Ovary (tissue), 9 donors: ENCODE results near the gene PARP16. TPM values are rescaled to one million over a fixed set of nuclear protein-coding genes. Genes with fewer than 3 reads are reported as not detected.

ENCODE experiments used
- DNase-seq, 5 donors: peaks; one replicate each; pipeline ENCODE4 v3.0.0-alpha.2; 2019 to 2020
- H3K27ac ChIP-seq, 2 donors: fragments of 200-600 bp; one replicate each; pipeline versions ENCODE4 v1.5.1 to v1.8.0; 2019 to 2022
- H3K27me3 ChIP-seq: fragments of 200-600 bp; one replicate; pipeline ENCODE4 v1.8.0; 2022
- H3K36me3 ChIP-seq: fragments of 200-600 bp; sonication (generic); one replicate; pipeline ENCODE4 v1.5.1; 2019
- H3K4me1 ChIP-seq: one replicate; pipeline ENCODE4 v1.8.1; 2013; ENCODE audit warnings: mild to moderate bottlenecking, moderate library complexity; ENCODE audit not compliant: insufficient read depth
- H3K4me3 ChIP-seq: fragments of 200-600 bp; sonication (generic); one replicate; pipeline ENCODE4 v1.5.1; 2017
- H3K9me3 ChIP-seq, 2 donors: fragments of 200-600 bp in 1 of 2; sonication (generic) in 1 of 2; one replicate each; pipeline versions ENCODE4 v1.5.1 to v1.8.1; 2013 to 2019; ENCODE audit warnings: mild to moderate bottlenecking in 1 of 2, moderate library complexity in 1 of 2
- CTCF ChIP-seq, 3 donors: fragments of 450-650 bp in 2 of 3; fragments of 200-600 bp in 1 of 3; IDR thresholded peaks; one replicate each; pipeline versions ENCODE4 v1.5.1 to v1.8.0; 2016 to 2022; ENCODE audit warnings: antibody characterized with exemption in 3 of 3, mild to moderate bottlenecking in 1 of 3
- EP300 ChIP-seq: sonication (generic); formaldehyde crosslinking; IDR thresholded peaks from one replicate; pipeline ENCODE4 v1.6.1; 2017; ENCODE audit warnings: antibody characterized with exemption
- POLR2A ChIP-seq: fragments of 450-650 bp; IDR thresholded peaks from one replicate; pipeline ENCODE4 v1.6.1; 2017; ENCODE audit warnings: antibody characterized with exemption, mild to moderate bottlenecking, moderate library complexity
- WGBS, 3 donors: extraction: QIAGEN DNeasy Blood & Tissue Kit in 1 of 3; methylation state at CpG; one replicate each; pipeline versions ENCODE4 v1.1.5 to v1.1.7; 2013 to 2017; 5-methylcytosine and 5-hydroxymethylcytosine counted together
- intact Hi-C, 4 donors: fragments of 100-400 bp; cut with DNase I; formaldehyde crosslinking; loops; one replicate each; pipeline versions ENCODE4 v1.11.0 to v1.15.1; 2022 to 2023
- polyA plus RNA-seq, 2 donors: library from polyadenylated mRNA; stranded (reverse); fragments of 200-250 nt in 1 of 2; fragments of 350-450 nt in 1 of 2; fragmentation: Illumina TruSeq in 1 of 2; extraction: RNeasy Lipid Tissue Mini Kit (QIAGEN cat#74804) in 1 of 2; gene quantifications; one replicate each; pipeline ENCODE4 v1.2.3, GENCODE V29; 2013 to 2014
- total RNA-seq, 7 donors: library from RNA; depleted of rRNA in 2 of 7; stranded (reverse); fragments of >200 nt in 2 of 7; fragmentation: NEBNext Ultra II Directional in 3 of 7; extraction: Animal tissue kit (Norgen Biotek cat#: 25700) in 3 of 7; gene quantifications; one replicate each; pipeline versions ENCODE4 v1.1.0 to v1.2.4, GENCODE V29; 2016 to 2023
- donor health status: DM: no; HTN: no; CAD: no; lungs with moderate emphysema.
- donor health status: DM: no; HTN: no; CAD: no.
- donor health status: Bipolar disorder and iron deficiency.
- donor health status: DM: yes; HTN: yes; CAD: no.
- donor health status: DM: no; HTN: no; CAD: no.
- donor health status: DM: yes; HTN: yes; CAD: no.

Gene PARP16
- total and polyA plus RNA-seq, 9 donors, result 8.8 to 20.2 (median 13.4) TPM

DNA sequence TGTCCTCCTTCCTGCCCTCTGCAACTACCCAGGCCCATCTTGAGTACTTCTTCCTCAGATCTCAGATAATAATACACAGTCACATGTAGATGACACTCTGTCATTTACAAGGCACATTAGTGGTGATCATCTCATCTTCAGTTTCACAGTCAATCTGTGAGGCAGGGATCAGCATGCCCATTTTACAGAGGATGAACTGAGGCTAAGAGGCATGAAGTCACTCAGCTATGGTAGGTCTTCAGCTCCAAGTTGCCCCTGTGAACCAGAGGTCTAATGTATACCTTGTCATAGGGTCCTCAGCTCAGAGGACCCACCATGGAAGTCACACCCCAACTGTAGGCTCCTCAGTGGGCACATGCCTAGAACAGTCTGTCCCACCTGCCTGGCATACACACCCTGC lies 71.2 kb downstream of the PARP16 start:
- no peak for DNase-seq
- Histone ChIP-seq H3K36me3 (no peaks in the 10 kb centered on the region), H3K27me3 (no peaks in the 10 kb centered on the region), H3K4me3 (no peak overlapping the region), H3K4me1 (peaks cover 18% of the 10 kb centered on the region), H3K27ac (no peak overlapping the region), H3K9me3 (no peaks in the 10 kb centered on the region)
- intact Hi-C loops, result no loop called here
- TF ChIP-seq EP300 (no peak), POLR2A (no peak), CTCF (IDR thresholded peaks at IDR 0.05) (no peak)

DNA sequence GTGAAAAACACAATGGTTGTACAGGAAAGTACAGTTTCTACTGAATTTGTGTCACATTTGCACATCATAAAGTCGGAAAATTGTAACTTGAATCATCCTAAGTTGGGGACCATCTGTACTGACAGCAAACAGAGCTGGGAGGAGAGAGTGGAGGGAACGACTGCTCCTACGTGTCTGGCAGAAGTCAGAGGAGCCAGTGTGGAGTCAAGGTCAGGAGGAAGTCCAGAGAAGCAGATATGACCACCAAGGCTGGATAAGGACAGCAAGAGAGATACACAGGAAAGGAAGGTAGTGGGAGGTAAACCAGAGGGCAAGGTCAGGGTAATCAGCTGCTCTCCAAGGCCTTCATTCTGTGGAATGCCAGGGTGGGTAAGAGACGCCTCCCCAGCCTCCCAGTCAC lies 72.7 kb downstream of the PARP16 start:
- intact Hi-C loops, result no loop called here
- TF ChIP-seq POLR2A, result no peak
- TF ChIP-seq CTCF (IDR thresholded peaks at IDR 0.05), result no peak
- 17 to 35% (median 23%) methylated on average over 4 of the region's 4 CpGs for WGBS, 3 donors
- H3K4me1 ChIP-seq, result peaks cover 18% of the 10 kb centered on the region
- H3K27me3 ChIP-seq, result no peaks in the 10 kb centered on the region
- peak in 1 of 5 donors; percentile 23 for DNase-seq
- H3K36me3 ChIP-seq, result no peaks in the 10 kb centered on the region
- H3K9me3 ChIP-seq, result no peaks in the 10 kb centered on the region
- peak overlapping the region in 1 of 2 donors; percentile 11 for H3K27ac ChIP-seq
- no peak overlapping the region for H3K4me3 ChIP-seq

GRCh38 chr15:65213241-65213640 lies 73.4 kb downstream of the PARP16 start:
- Histone ChIP-seq H3K4me3 (no peak overlapping the region), H3K4me1 (peaks cover 18% of the 10 kb centered on the region), H3K27me3 (no peaks in the 10 kb centered on the region), H3K27ac (no peak overlapping the region), H3K36me3 (no peaks in the 10 kb centered on the region), H3K9me3 (no peaks in the 10 kb centered on the region)
- no peak for TF ChIP-seq EP300
- TF ChIP-seq POLR2A, result no peak
- TF ChIP-seq CTCF (IDR thresholded peaks at IDR 0.05), result no peak
- WGBS, 3 donors, result 50 to 59% (median 58%) methylated on average over 2 of the region's 2 CpGs
- no peak for DNase-seq
- intact Hi-C loops, result no loop called here

GRCh38 chr15:65212097-65212496 lies 74.6 kb downstream of the PARP16 start:
- TF ChIP-seq CTCF (IDR thresholded peaks at IDR 0.05), result no peak
- no peak for TF ChIP-seq EP300
- TF ChIP-seq POLR2A, result no peak
- DNase-seq, result no peak
- Histone ChIP-seq H3K9me3 (no peaks in the 10 kb centered on the region), H3K27ac (no peak overlapping the region), H3K4me3 (no peak overlapping the region), H3K36me3 (no peaks in the 10 kb centered on the region), H3K27me3 (no peaks in the 10 kb centered on the region), H3K4me1 (peaks cover 18% of the 10 kb centered on the region)
- intact Hi-C loops, result no loop called here
- WGBS, 3 donors, result 87 to 92% (median 88%) methylated on average over 5 of the region's 5 CpGs
